ENCODE results near the gene BBOX1.

DNA sequence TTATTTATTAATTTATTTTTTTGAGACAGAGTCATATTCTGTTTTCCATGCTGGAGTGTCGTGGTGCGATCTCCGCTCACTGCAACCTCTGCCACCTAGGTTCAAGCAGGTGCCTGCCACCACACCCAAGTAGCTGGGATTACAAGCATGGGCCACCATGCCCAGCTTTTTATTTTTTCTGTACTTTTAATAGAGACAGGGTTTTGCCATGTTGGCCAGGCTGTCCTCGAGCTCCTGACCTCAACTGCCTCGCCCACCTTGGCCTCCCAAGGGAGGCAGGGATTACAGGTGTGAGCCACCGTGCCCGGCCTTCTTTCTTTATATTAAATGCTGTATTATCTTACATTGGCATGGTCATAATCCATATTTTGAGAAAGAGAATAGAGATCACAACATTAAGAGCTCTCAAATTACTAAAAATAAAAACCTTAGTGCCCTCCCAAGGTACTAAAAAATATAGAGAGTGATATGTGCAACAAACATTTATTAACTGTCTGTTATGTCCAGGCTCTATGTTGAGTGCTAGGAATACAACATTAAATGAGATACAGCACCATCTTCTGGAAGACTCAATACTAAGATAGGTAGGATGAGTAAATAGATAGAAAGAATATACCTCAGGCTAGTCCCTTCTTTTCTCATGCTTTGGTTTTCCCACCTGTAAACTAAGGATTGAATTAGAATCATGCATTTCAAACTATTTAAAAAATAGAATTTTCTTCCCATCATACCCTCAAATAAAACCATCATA, 84.1 kb downstream of the BBOX1 start:
- TF ChIP-seq POLR2AphosphoS5 (IDR thresholded peaks at IDR 0.05; ENCODE audit: low read depth, low read length) = no peak
- TF ChIP-seq TAF1 (IDR thresholded peaks at IDR 0.05; ENCODE audit: borderline replicate concordance, insufficient read depth, low read length) = no peak
- TF ChIP-seq SIN3A (IDR thresholded peaks at IDR 0.05; ENCODE audit: borderline replicate concordance, insufficient read depth, low read length) = no peak
- no peak for TF ChIP-seq FOXP2 (optimal IDR thresholded peaks at IDR 0.05; ENCODE audit: borderline replicate concordance, extremely low read depth, extremely low read length, insufficient read depth)
- TF ChIP-seq, protein P1, sequence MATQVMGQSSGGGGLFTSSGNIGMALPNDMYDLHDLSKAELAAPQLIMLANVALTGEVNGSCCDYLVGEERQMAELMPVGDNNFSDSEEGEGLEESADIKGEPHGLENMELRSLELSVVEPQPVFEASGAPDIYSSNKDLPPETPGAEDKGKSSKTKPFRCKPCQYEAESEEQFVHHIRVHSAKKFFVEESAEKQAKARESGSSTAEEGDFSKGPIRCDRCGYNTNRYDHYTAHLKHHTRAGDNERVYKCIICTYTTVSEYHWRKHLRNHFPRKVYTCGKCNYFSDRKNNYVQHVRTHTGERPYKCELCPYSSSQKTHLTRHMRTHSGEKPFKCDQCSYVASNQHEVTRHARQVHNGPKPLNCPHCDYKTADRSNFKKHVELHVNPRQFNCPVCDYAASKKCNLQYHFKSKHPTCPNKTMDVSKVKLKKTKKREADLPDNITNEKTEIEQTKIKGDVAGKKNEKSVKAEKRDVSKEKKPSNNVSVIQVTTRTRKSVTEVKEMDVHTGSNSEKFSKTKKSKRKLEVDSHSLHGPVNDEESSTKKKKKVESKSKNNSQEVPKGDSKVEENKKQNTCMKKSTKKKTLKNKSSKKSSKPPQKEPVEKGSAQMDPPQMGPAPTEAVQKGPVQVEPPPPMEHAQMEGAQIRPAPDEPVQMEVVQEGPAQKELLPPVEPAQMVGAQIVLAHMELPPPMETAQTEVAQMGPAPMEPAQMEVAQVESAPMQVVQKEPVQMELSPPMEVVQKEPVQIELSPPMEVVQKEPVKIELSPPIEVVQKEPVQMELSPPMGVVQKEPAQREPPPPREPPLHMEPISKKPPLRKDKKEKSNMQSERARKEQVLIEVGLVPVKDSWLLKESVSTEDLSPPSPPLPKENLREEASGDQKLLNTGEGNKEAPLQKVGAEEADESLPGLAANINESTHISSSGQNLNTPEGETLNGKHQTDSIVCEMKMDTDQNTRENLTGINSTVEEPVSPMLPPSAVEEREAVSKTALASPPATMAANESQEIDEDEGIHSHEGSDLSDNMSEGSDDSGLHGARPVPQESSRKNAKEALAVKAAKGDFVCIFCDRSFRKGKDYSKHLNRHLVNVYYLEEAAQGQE (IDR thresholded peaks at IDR 0.05; ENCODE audit: insufficient read depth in 1 of 2, low read depth in 2 of 2, low read length in 2 of 2) = no peak
